AG04450 (cell line): Measurements from ENCODE around the gene NXNL1. TPM values are rescaled to one million over a fixed set of nuclear protein-coding genes. Genes with fewer than 3 reads are reported as not detected.

Experiments used
- CTCF ChIA-PET: fragments of 300-600, 350-600 bp; formaldehyde crosslinking; extraction: SDS; loops from one replicate; lab custom pipeline; 2022; ENCODE audit warnings: antibody characterized with exemption, inconsistent platforms; lab: Charles Lee
- POLR2A ChIA-PET: fragments of 350-600 bp; formaldehyde crosslinking; extraction: SDS; loops from one replicate; lab custom pipeline; 2021; ENCODE audit warnings: antibody characterized with exemption, inconsistent platforms; lab: Yijun Ruan, JAX
- DNase-seq: peaks from one replicate; pipeline ENCODE4 v3.0.0-alpha.2; 2011; ENCODE audit warnings: low read depth, low spot score
- H3K27ac ChIP-seq: one replicate; pipeline ENCODE4 v1.5.1; 2012; ENCODE audit warnings: low read depth, low read length, control low read depth
- H3K27me3 ChIP-seq: one replicate; pipeline ENCODE4 v1.6.0; 2012; ENCODE audit warnings: low read length; ENCODE audit not compliant: control insufficient read depth, insufficient read depth
- H3K4me3 ChIP-seq: 2 replicates; pipeline ENCODE4 v1.5.1; 2011; ENCODE audit warnings: mild to moderate bottlenecking, low read depth, low read length, control low read depth
- H3K9me3 ChIP-seq: 2 replicates; pipeline ENCODE4 v1.5.1; 2012; ENCODE audit warnings: low read length; ENCODE audit not compliant: control insufficient read depth, insufficient read depth
- polyA plus RNA-seq: library from polyadenylated mRNA; depleted of rRNA; stranded (reverse); fragments of >200 nt; gene quantifications from 2 replicates; pipeline ENCODE4 v1.2.3, GENCODE V29; 2011
- TF ChIP-seq, protein P1 (sequence below): IDR thresholded peaks from 2 replicates; pipeline ENCODE4 v1.5.1; 2011; ENCODE audit warnings: low read depth, low read length, control low read depth, inconsistent platforms

Gene NXNL1
- polyA plus RNA-seq, 1 experiment, result not detected

DNA sequence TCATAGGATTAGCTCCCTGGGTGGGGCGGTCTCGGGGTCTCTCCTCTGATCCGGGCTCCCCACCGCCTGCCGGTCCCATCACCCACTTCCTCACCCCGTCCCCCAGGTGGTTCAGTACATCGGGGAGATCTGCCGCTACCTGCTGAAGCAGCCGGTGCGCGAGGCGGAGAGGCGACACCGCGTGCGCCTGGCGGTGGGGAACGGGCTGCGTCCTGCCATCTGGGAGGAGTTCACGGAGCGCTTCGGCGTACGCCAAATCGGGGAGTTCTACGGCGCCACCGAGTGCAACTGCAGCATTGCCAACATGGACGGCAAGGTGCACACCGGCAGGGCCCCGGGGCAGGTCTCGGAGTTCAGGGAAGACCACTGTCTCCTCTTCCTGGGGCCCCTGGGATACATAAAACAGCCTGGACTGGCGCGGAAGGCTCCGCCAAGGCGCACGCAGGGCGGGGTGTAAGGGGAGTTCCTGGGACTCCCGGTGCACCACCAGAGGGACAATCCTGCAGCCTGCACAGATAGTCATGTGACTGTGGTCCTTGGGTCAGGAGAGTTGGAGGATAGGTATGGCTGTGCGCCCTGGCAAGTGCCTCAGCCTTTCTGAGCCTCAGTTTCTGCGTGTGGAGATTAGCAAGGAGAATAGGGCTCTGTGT is 36.5 kb upstream of the NXNL1 start:
- DNase-seq, result no peak
- POLR2A ChIA-PET, result interaction anchor here (0.5 to 0.6 kb wide), 2 partner anchors 14 to 42 kb away, joined by 3 to 5 read pairs; partner anchors contain the start of gene PGLS
- no peak overlapping the region for H3K4me3 ChIP-seq
- TF ChIP-seq, protein P1, sequence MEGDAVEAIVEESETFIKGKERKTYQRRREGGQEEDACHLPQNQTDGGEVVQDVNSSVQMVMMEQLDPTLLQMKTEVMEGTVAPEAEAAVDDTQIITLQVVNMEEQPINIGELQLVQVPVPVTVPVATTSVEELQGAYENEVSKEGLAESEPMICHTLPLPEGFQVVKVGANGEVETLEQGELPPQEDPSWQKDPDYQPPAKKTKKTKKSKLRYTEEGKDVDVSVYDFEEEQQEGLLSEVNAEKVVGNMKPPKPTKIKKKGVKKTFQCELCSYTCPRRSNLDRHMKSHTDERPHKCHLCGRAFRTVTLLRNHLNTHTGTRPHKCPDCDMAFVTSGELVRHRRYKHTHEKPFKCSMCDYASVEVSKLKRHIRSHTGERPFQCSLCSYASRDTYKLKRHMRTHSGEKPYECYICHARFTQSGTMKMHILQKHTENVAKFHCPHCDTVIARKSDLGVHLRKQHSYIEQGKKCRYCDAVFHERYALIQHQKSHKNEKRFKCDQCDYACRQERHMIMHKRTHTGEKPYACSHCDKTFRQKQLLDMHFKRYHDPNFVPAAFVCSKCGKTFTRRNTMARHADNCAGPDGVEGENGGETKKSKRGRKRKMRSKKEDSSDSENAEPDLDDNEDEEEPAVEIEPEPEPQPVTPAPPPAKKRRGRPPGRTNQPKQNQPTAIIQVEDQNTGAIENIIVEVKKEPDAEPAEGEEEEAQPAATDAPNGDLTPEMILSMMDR, result no peak
- no peaks in the 10 kb centered on the region; the same call in 1 of the 2 replicates for H3K9me3 ChIP-seq
- CTCF ChIA-PET, result interaction anchor here (1.8 to 3.1 kb wide), 3 partner anchors 9 to 76 kb away, joined by 6 to 16 read pairs (median 16); partner anchors contain the start of gene PGLS
- no peaks in the 10 kb centered on the region for H3K27me3 ChIP-seq
- H3K27ac ChIP-seq, result no peak overlapping the region

DNA sequence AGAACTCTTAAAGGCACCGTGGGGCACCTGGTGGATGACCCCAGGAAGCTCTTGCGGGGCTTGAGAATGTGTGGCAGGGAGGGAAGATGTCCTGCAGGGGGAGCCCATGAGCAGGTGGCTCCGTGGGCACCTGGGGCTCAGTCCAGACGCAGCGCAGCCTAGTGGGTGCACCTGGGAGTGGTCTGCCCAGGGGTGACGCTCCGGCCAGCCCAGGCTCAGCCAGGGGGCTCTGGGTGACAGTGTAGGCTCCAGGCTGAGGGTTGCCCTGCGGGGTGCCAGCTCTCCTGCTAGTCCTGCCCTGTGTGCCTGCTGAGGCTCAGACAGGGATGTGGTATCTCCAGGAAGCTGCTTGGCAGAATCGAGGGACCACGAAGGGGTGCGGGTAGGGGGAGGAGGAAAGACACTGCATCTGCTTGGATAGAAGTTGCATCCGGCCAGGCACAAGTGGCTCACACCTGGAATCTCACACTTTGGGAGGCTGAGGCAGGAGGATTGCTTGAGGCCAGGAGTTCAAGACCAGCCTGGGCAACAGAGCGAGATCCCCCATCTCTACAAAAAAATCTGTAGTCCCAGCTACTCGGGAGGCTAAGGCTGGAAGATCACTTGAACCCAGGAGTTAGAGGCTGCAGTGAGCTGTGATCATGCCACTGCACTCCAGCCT is 35.7 kb upstream of the NXNL1 start:
- POLR2A ChIA-PET, result interaction anchor here (0.6 kb wide), 1 partner anchor 15 kb away, joined by 3 read pairs; the partner anchor contains the start of gene PGLS
- no peak for DNase-seq

DNA sequence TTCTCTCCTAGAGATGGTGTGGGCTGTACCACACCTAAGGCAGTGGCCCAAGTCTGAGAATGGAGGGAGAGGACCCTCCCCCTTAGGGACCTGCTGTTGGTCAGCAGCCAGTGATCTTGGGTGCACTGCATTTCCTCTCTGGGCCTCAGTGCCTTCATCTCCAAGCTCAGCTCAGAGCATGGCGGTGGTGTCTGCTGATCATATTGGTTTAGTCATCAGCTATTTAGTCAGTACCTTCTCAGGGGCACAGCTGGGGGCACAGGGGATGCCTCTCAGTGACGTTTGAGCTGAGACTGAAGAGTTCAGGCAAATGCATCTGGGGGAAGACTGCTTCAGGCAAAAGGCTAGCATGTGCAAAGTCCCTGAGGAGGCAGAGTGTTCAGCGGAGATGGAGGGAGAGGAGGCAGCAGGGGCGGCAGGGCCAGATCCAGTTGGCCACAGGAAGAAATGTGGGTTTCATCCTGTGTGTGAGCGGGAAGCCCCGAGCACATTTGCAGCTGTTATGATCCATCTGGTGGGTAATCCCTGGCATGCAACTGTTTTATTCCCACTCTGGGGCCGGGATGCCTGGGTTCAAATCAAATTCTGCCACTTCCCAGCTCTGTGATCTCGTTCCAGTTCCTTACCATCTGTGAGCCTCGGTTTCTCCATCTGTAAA is 35.0 kb upstream of the NXNL1 start:
- POLR2A ChIA-PET, result no interaction called here
- Histone ChIP-seq H3K4me3 (no peak overlapping the region), H3K9me3 (no peaks in the 10 kb centered on the region; the same call in 1 of the 2 replicates), H3K27ac (no peak overlapping the region), H3K27me3 (no peaks in the 10 kb centered on the region)
- CTCF ChIA-PET, result interaction anchor here (0.5 to 3.1 kb wide), 17 partner anchors 8 to 519 kb away, joined by 3 to 16 read pairs (median 4); partner anchors contain the start of gene PGLS
- DNase-seq, result no peak
- TF ChIP-seq, protein P1, result no peak

More for the DNA sequence above, 35.7 kb upstream of the NXNL1 start:
- no peak overlapping the region for H3K4me3 ChIP-seq
- no peaks in the 10 kb centered on the region; the same call in 1 of the 2 replicates for H3K9me3 ChIP-seq
- TF ChIP-seq, protein P1, result peak; percentile 88
- no peak overlapping the region for H3K27ac ChIP-seq
- CTCF ChIA-PET, result interaction anchor here (0.5 to 3.1 kb wide), 17 partner anchors 9 to 518 kb away, joined by 3 to 16 read pairs (median 4); partner anchors contain the start of gene PGLS
- no peaks in the 10 kb centered on the region for H3K27me3 ChIP-seq

DNA sequence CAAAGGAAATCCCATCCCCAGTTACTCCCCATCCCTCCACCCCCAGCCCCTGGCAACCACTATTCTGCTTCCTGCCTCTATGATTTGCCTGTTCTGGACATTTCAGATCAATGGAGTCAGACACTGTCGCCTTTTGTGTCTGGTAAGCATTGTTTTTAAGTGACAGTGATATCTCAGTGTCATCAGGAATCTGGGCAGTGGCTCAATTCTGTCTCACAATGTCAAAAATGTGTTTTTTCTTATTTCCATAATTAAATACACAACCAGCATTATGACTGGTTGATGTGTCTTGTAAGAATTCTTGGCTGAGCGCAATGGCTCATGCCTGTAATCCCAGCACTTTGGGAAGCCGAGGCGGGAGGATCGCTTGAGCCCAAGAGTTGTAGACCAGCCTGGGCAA is 30.6 kb upstream of the NXNL1 start:
- H3K27me3 ChIP-seq, result no peaks in the 10 kb centered on the region
- TF ChIP-seq, protein P1, result no peak
- no peak for DNase-seq
- ChIA-PET POLR2A (no interaction called here), CTCF (interaction anchor here (0.6 kb wide), 1 partner anchor 446 kb away, joined by 3 read pairs; no protein-coding TSS in a partner anchor)
- no peak overlapping the region for H3K4me3 ChIP-seq
- no peak overlapping the region for H3K27ac ChIP-seq
- no peaks in the 10 kb centered on the region; the same call in 1 of the 2 replicates for H3K9me3 ChIP-seq
